K562 (cell line): Measurements from ENCODE around the gene INSL3. TPM values are rescaled to one million over a fixed set of nuclear protein-coding genes. Genes with fewer than 3 reads are reported as not detected.

Source experiments
- ESRRA ChIP-seq: fragments of 450-650 bp; IDR thresholded peaks from 2 replicates; pipeline ENCODE4 v1.6.1; 2014; ENCODE audit warnings: low read depth, mild to moderate bottlenecking, moderate library complexity, borderline replicate concordance
- FOS ChIP-seq: IDR thresholded peaks from 3 replicates; pipeline ENCODE4 v1.6.1; 2011; ENCODE audit not compliant: insufficient read length; ENCODE audit errors: extremely low read depth
- HNRNPH1 ChIP-seq: fragments of 200-400 bp; formaldehyde crosslinking; optimal IDR thresholded peaks from 2 replicates; pipeline ENCODE3; 2017; ENCODE audit warnings: low read depth, mild to moderate bottlenecking, low read length, moderate library complexity
- NCOA6 ChIP-seq: fragments of 450-650 bp; IDR thresholded peaks from 2 replicates; pipeline ENCODE4 v1.6.1; 2017; ENCODE audit warnings: mild to moderate bottlenecking
- NR2C2 ChIP-seq, 2 experiments: fragments of 200-800 bp in 1 of 2; sonication (Bioruptor generic) in 1 of 2; sonication (generic) in 1 of 2; formaldehyde crosslinking in 1 of 2; IDR thresholded peaks; 2 replicates each; pipeline versions ENCODE4 v1.6.1 to v1.8.0; 2016 to 2022; ENCODE audit warnings: mild to moderate bottlenecking in 1 of 2, missing compliant biosample characterization in 1 of 2, missing genetic modification characterization in 1 of 2, missing genetic modification reagents in 1 of 2
- NUFIP1 ChIP-seq: fragments of 450-650 bp; IDR thresholded peaks from 2 replicates; pipeline ENCODE4 v1.6.1; 2018; ENCODE audit not compliant: partially characterized antibody
- RBFOX2 ChIP-seq: fragments of 200-400 bp; formaldehyde crosslinking; IDR thresholded peaks from 2 replicates; pipeline ENCODE4 v1.6.1; 2017; ENCODE audit warnings: low read depth, mild to moderate bottlenecking, low read length, moderate library complexity
- TAF7 ChIP-seq: fragments of 450-650 bp; IDR thresholded peaks from 2 replicates; pipeline ENCODE4 v1.6.1; 2016; ENCODE audit warnings: missing genetic modification characterization, missing compliant biosample characterization
- ZBTB40 ChIP-seq, 2 experiments: fragments of 450-650 bp in 1 of 2; sonication (generic) in 1 of 2; formaldehyde crosslinking in 1 of 2; IDR thresholded peaks; 2 replicates each; pipeline versions ENCODE4 v1.7.1 to v1.9.0; 2016 to 2022; ENCODE audit warnings: inconsistent platforms in 1 of 2, mild to moderate bottlenecking in 1 of 2, missing genetic modification reagents in 1 of 2
- ZNF507 ChIP-seq: conservative IDR thresholded peaks from 2 replicates; pipeline ENCODE4 v1.6.1; 2017; ENCODE audit warnings: missing genetic modification characterization, missing compliant biosample characterization
- ZNF586 ChIP-seq: fragments of 450-650 bp; formaldehyde crosslinking; conservative IDR thresholded peaks from 2 replicates; pipeline ENCODE4 v1.4.0; 2020; ENCODE audit warnings: mild to moderate bottlenecking, moderate library complexity
- polyA plus RNA-seq, 8 experiments: library from polyadenylated mRNA; depleted of rRNA in 4 of 8; stranded (reverse) in 5 of 8; unstranded in 3 of 8; fragments of >200 nt; fragmentation: Nextera tagmentation in 2 of 8; fragmentation: Illumina TruSeq in 1 of 8; extraction: Ambion mirVana in 2 of 8; extraction: Trizol in 1 of 8; gene quantifications; 2 replicates each; pipeline versions ENCODE4 v1.2.1 to v1.2.3, GENCODE V29; 2011 to 2014; ENCODE audit warnings: inconsistent platforms in 1 of 8, missing spikeins in 1 of 8
- total RNA-seq, 7 experiments: library from RNA; depleted of rRNA in 6 of 7; stranded (reverse); fragments of >200 nt in 6 of 7; fragmentation: Illumina TruSeq in 2 of 7; extraction: Trizol in 2 of 7; gene quantifications; 2 replicates each; pipeline versions ENCODE4 v1.2.1 to v1.2.3, GENCODE V29; 2011 to 2021; ENCODE audit warnings: low replicate concordance in 1 of 7
- TF ChIP-seq, protein P1 (sequence below), 2 experiments: IDR thresholded peaks in 1 of 2; conservative IDR thresholded peaks in 1 of 2; 2 replicates each; pipeline ENCODE4 v1.6.1; 2016; ENCODE audit warnings: low read depth in 2 of 2, mild to moderate bottlenecking in 1 of 2, missing compliant biosample characterization in 1 of 2, missing genetic modification characterization in 1 of 2, moderate library complexity in 1 of 2
- TF ChIP-seq, protein P2 (sequence below): fragments of 250-450 bp; sonication (Bioruptor Pico); IDR thresholded peaks from 2 replicates; pipeline ENCODE4 v1.4.0; 2020

Gene INSL3
- total and polyA plus RNA-seq, 9 of the 15 experiments (the other 6 are each of a cell fraction or from before 2014, with no cell fraction given), result not detected

DNA sequence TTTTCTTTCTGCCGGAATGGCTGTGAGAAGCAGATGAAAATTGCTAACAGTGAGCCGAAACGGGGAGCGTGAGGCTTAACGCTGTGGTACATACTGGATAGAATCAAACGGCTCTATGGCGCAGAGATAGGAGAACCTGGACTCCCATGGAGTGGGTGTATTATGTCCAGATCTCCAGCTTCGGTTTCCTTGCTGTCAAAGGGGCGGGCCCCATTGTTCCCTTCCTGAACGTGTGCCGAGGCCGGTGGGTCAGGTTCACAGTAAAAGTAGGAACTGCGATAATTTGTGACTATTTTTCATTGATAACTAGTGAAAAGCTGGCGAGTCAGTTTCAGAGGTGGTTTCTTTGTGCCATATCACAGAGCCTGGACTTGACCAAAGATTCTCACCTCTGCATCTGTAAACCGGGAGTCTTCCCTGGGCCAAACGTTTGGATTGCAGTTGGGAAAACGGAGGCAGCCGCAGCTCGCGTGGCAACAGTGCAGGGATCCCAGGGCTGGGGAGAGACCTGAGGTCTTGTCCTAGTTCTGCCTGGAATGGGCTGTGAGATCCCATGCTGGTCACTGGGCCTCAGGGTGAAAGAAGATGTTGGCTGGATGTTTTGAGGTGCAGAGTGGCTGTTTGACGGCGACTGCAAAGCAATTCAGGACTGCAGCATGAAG lies 39.1 kb upstream of the INSL3 start (continued):
- TF ChIP-seq, protein P1, sequence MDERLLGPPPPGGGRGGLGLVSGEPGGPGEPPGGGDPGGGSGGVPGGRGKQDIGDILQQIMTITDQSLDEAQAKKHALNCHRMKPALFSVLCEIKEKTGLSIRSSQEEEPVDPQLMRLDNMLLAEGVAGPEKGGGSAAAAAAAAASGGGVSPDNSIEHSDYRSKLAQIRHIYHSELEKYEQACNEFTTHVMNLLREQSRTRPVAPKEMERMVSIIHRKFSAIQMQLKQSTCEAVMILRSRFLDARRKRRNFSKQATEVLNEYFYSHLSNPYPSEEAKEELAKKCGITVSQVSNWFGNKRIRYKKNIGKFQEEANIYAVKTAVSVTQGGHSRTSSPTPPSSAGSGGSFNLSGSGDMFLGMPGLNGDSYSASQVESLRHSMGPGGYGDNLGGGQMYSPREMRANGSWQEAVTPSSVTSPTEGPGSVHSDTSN (CRISPR knock-in tag; IDR thresholded peaks at IDR 0.05; ENCODE audit: low read depth), result no peak
- TF ChIP-seq, protein P1 (tag; conservative IDR thresholded peaks at IDR 0.05; ENCODE audit: low read depth), result no peak
- TF ChIP-seq ZNF507 (no peak), NUFIP1 (no peak), ZNF586 (CRISPR knock-in tag) (no peak), RBFOX2 (peak; percentile 63), FOS (no peak), ESRRA (no peak), NR2C2 (CRISPR knock-in tag; IDR thresholded peaks at IDR 0.05) (no peak), NR2C2 (tag; IDR thresholded peaks at IDR 0.05) (no peak), ZBTB40 (IDR thresholded peaks at IDR 0.05) (no peak), ZBTB40 (CRISPR knock-in tag; IDR thresholded peaks at IDR 0.05) (no peak), HNRNPH1 (no peak), NCOA6 (no peak), TAF7 (tag) (no peak)
- TF ChIP-seq, protein P2, sequence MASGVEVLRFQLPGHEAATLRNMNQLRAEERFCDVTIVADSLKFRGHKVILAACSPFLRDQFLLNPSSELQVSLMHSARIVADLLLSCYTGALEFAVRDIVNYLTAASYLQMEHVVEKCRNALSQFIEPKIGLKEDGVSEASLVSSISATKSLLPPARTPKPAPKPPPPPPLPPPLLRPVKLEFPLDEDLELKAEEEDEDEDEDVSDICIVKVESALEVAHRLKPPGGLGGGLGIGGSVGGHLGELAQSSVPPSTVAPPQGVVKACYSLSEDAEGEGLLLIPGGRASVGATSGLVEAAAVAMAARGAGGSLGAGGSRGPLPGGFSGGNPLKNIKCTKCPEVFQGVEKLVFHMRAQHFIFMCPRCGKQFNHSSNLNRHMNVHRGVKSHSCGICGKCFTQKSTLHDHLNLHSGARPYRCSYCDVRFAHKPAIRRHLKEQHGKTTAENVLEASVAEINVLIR (CRISPR knock-in tag), result no peak
